ENCODE measurements around the gene CLCN4.

Gene CLCN4

GRCh38 chrX:10166731-10167151 is 10.0 kb downstream of the CLCN4 start:
- DNase-seq (ENCODE audit: low read depth in 3 of 3): no peak

- no peak for DNase-seq (ENCODE audit: low read depth in 3 of 3)
Measured at GRCh38 chrX:10167573-10167972, 10.8 kb downstream of the CLCN4 start.

GRCh38 chrX:10168226-10168625 is 11.5 kb downstream of the CLCN4 start:
- DNase-seq (ENCODE audit: low read depth in 3 of 3): no peak

GRCh38 chrX:10169175-10169574 is 12.4 kb downstream of the CLCN4 start:
- DNase-seq (ENCODE audit: low read depth in 3 of 3): no peak

- no peak for DNase-seq (ENCODE audit: low read depth in 3 of 3)
Measured at GRCh38 chrX:10171249-10171648, 14.5 kb downstream of the CLCN4 start.

- no peak for DNase-seq (ENCODE audit: low read depth in 3 of 3)
Measured at GRCh38 chrX:10172877-10173276, 16.1 kb downstream of the CLCN4 start.

GRCh38 chrX:10173331-10173900 is 16.6 kb downstream of the CLCN4 start:
- DNase-seq (ENCODE audit: low read depth in 3 of 3): no peak

GRCh38 chrX:10174051-10174450 is 17.3 kb downstream of the CLCN4 start:
- DNase-seq (ENCODE audit: low read depth in 3 of 3): no peak

- no peak for DNase-seq (ENCODE audit: low read depth in 3 of 3)
Measured at GRCh38 chrX:10174810-10175209, 18.0 kb downstream of the CLCN4 start.

GRCh38 chrX:10175319-10175871 is 18.6 kb downstream of the CLCN4 start:
- DNase-seq (ENCODE audit: low read depth in 3 of 3): no peak

- no peak for DNase-seq (ENCODE audit: low read depth in 3 of 3)
Measured at GRCh38 chrX:10176121-10177003, 19.6 kb downstream of the CLCN4 start.

- DNase-seq (ENCODE audit: low read depth in 3 of 3): no peak
Measured at GRCh38 chrX:10177004-10177396, 20.2 kb downstream of the CLCN4 start.

GRCh38 chrX:10177601-10178000 is 20.8 kb downstream of the CLCN4 start:
- no peak for DNase-seq (ENCODE audit: low read depth in 3 of 3)

- DNase-seq (ENCODE audit: low read depth in 3 of 3): no peak
Measured at GRCh38 chrX:10178866-10179463, 22.2 kb downstream of the CLCN4 start.

- no peak for DNase-seq (ENCODE audit: low read depth in 3 of 3)
Measured at GRCh38 chrX:10183760-10184159, 27.0 kb downstream of the CLCN4 start.

- DNase-seq (ENCODE audit: low read depth in 3 of 3): no peak
Measured at GRCh38 chrX:10184411-10184810, 27.6 kb downstream of the CLCN4 start.

- DNase-seq (ENCODE audit: low read depth in 3 of 3): no peak
Measured at GRCh38 chrX:10186355-10186754, 29.6 kb downstream of the CLCN4 start.

GRCh38 chrX:10187421-10187820 is 30.6 kb downstream of the CLCN4 start:
- DNase-seq (ENCODE audit: low read depth in 3 of 3): no peak

GRCh38 chrX:10189317-10190268 is 32.8 kb downstream of the CLCN4 start:
- peak; percentile 29 to 46 (median 41) for DNase-seq (ENCODE audit: low read depth in 3 of 3)

- DNase-seq (ENCODE audit: low read depth in 3 of 3): no peak
Measured at GRCh38 chrX:10190367-10190766, 33.6 kb downstream of the CLCN4 start.

GRCh38 chrX:10193587-10193986 is 36.8 kb downstream of the CLCN4 start:
- no peak for DNase-seq (ENCODE audit: low read depth in 3 of 3)

All from stimulated activated CD4-positive, alpha-beta T cell treated with anti-CD3 and anti-CD28 coated beads, TNF-alpha, amount 100 ng/mL, for 4 hours (primary cell).